B cell (primary cell): Measurements from ENCODE around the gene ITGB1.

ENCODE experiments used
- EZH2 ChIP-seq: IDR thresholded peaks from 2 replicates; pipeline ENCODE4 v1.6.1; 2012; ENCODE audit warnings: borderline replicate concordance, low read depth, mild to moderate bottlenecking, moderate library complexity, low read length; ENCODE audit not compliant: insufficient read depth, poor library complexity, severe bottlenecking
- TF ChIP-seq, protein P1 (sequence below): fragments of 200-600 bp; IDR thresholded peaks from one replicate; pipeline ENCODE4 v1.8.0; 2022; ENCODE audit warnings: antibody characterized with exemption, mild to moderate bottlenecking

GRCh38 chr10:32950591-32951108, 7.4 kb downstream of the ITGB1 start:
- TF ChIP-seq, protein P1, sequence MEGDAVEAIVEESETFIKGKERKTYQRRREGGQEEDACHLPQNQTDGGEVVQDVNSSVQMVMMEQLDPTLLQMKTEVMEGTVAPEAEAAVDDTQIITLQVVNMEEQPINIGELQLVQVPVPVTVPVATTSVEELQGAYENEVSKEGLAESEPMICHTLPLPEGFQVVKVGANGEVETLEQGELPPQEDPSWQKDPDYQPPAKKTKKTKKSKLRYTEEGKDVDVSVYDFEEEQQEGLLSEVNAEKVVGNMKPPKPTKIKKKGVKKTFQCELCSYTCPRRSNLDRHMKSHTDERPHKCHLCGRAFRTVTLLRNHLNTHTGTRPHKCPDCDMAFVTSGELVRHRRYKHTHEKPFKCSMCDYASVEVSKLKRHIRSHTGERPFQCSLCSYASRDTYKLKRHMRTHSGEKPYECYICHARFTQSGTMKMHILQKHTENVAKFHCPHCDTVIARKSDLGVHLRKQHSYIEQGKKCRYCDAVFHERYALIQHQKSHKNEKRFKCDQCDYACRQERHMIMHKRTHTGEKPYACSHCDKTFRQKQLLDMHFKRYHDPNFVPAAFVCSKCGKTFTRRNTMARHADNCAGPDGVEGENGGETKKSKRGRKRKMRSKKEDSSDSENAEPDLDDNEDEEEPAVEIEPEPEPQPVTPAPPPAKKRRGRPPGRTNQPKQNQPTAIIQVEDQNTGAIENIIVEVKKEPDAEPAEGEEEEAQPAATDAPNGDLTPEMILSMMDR: no peak
- no peak for TF ChIP-seq EZH2
